Kidney (tissue), 14 donors: ENCODE data around the gene DAB1. TPM values are rescaled to one million over a fixed set of nuclear protein-coding genes. Genes with fewer than 3 reads are reported as not detected.

Experiments used
- DNase-seq, 5 donors: peaks; one replicate each; pipeline ENCODE4 v3.0.0-alpha.2; 2013 to 2020
- FAIRE-seq: peaks from 2 replicates; lab custom pipeline; 2012; peaks lifted over from hg19 to GRCh38; lab: Jason Lieb, UNC
- H3K27ac ChIP-seq, 2 donors: one replicate each; pipeline ENCODE4 v1.7.0; 2013; ENCODE audit warnings: low read depth in 2 of 2, low read length in 2 of 2, inconsistent platforms in 1 of 2
- H3K27me3 ChIP-seq: one replicate; pipeline ENCODE4 v1.7.1; 2013; ENCODE audit warnings: low read length, inconsistent platforms; ENCODE audit not compliant: control insufficient read depth, insufficient read depth
- H3K36me3 ChIP-seq, 3 donors: one replicate each; pipeline versions ENCODE4 v1.7.0 to v1.7.1; 2013; ENCODE audit warnings: low read length in 3 of 3, control low read depth in 1 of 3, inconsistent platforms in 1 of 3; ENCODE audit not compliant: insufficient read depth in 3 of 3, control insufficient read depth in 2 of 3
- H3K4me1 ChIP-seq, 3 donors: one replicate each; pipeline versions ENCODE4 v1.7.0 to v1.7.1; 2013; ENCODE audit warnings: low read length in 3 of 3, inconsistent platforms in 1 of 3, low read depth in 1 of 3; ENCODE audit not compliant: control insufficient read depth in 2 of 3, insufficient read depth in 2 of 3
- H3K4me3 ChIP-seq, 3 donors: one replicate each; pipeline versions ENCODE4 v1.7.0 to v1.8.1; 2013; ENCODE audit warnings: low read length in 3 of 3, control low read depth in 1 of 3, inconsistent platforms in 1 of 3
- H3K9ac ChIP-seq, 3 donors: one replicate each; pipeline versions ENCODE4 v1.7.0 to v1.7.1; 2013; ENCODE audit warnings: low read length in 3 of 3, control low read depth in 1 of 3, inconsistent platforms in 1 of 3
- H3K9me3 ChIP-seq, 3 donors: one replicate each; pipeline versions ENCODE4 v1.7.0 to v1.7.1; 2013; ENCODE audit warnings: low read length in 3 of 3, control low read depth in 1 of 3, inconsistent platforms in 1 of 3; ENCODE audit not compliant: control insufficient read depth in 2 of 3, insufficient read depth in 1 of 3
- CTCF ChIP-seq: IDR thresholded peaks from 3 replicates; pipeline ENCODE4 v1.5.1; 2012; ENCODE audit warnings: mild to moderate bottlenecking, moderate library complexity, borderline replicate concordance; ENCODE audit not compliant: insufficient read depth; ENCODE audit errors: extremely low read depth
- intact Hi-C: fragments of 100-400 bp; cut with DNase I; formaldehyde crosslinking; loops from one replicate; pipeline ENCODE4 v1.11.1; 2022
- polyA plus RNA-seq: library from polyadenylated mRNA; stranded (reverse); fragments of 350-450 nt; fragmentation: Illumina TruSeq; extraction: RNeasy Lipid Tissue Mini Kit (QIAGEN cat#74804); gene quantifications from one replicate; pipeline ENCODE4 v1.2.3, GENCODE V29; 2014; ENCODE audit warnings: low read depth, low replicate concordance; ENCODE audit not compliant: insufficient read depth
- total RNA-seq: library from RNA; stranded (reverse); fragmentation: NEBNext Ultra II Directional; extraction: Animal tissue kit (Norgen Biotek cat#: 25700); gene quantifications from one replicate; pipeline ENCODE4 v1.2.1, GENCODE V29; 2021
- donor health status: control.
- donor health status: control.
- donor health status: control.
- donor health status: control.
- donor health status: control.
- donor health status: DM: yes; HTN: yes; CAD: no.
- donor health status: Normal renal cell carcinoma (clear cell type).

DAB1 gene
- total and polyA plus RNA-seq, 2 donors from 2014 or later, result 2.3 TPM; not detected in 1

GRCh38 chr1:57277681-57278080, 146.2 kb downstream of the DAB1 start:
- no peak overlapping the region for H3K27ac ChIP-seq
- H3K9ac ChIP-seq, result no peak overlapping the region
- intact Hi-C loops, result no loop called here
- DNase-seq (no peak), FAIRE-seq (no peak)
- no peak for TF ChIP-seq CTCF
- H3K4me3 ChIP-seq, result no peak overlapping the region
- H3K4me1 ChIP-seq, result no peaks in the 10 kb centered on the region
- no peaks in the 10 kb centered on the region for H3K9me3 ChIP-seq
- H3K36me3 ChIP-seq, result no peaks in the 10 kb centered on the region
- H3K27me3 ChIP-seq, result no peaks in the 10 kb centered on the region

GRCh38 chr1:57276918-57277317, 146.9 kb downstream of the DAB1 start:
- DNase-seq, result no peak
- FAIRE-seq, result no peak
- Histone ChIP-seq H3K27me3 (no peaks in the 10 kb centered on the region), H3K9ac (no peak overlapping the region), H3K27ac (no peak overlapping the region), H3K4me1 (no peaks in the 10 kb centered on the region), H3K4me3 (no peak overlapping the region), H3K9me3 (no peaks in the 10 kb centered on the region), H3K36me3 (no peaks in the 10 kb centered on the region)
- intact Hi-C loops, result no loop called here
- no peak for TF ChIP-seq CTCF

- no peak for TF ChIP-seq CTCF
- H3K36me3 ChIP-seq, result no peaks in the 10 kb centered on the region
- H3K27me3 ChIP-seq, result no peaks in the 10 kb centered on the region
- no peak overlapping the region for H3K4me3 ChIP-seq
- H3K9ac ChIP-seq, result no peak overlapping the region
- H3K4me1 ChIP-seq, result no peaks in the 10 kb centered on the region
- DNase-seq (no peak), FAIRE-seq (no peak)
- no peak overlapping the region for H3K27ac ChIP-seq
- H3K9me3 ChIP-seq, result no peaks in the 10 kb centered on the region
- intact Hi-C loops, result no loop called here
Measured at GRCh38 chr1:57272601-57273000, 151.3 kb downstream of the DAB1 start.

- DNase-seq, result peak in 1 of 5 donors; percentile 22
- Histone ChIP-seq H3K36me3 (no peaks in the 10 kb centered on the region), H3K4me1 (no peaks in the 10 kb centered on the region), H3K4me3 (no peak overlapping the region), H3K27ac (no peak overlapping the region), H3K9me3 (no peaks in the 10 kb centered on the region), H3K9ac (no peak overlapping the region), H3K27me3 (no peaks in the 10 kb centered on the region)
- FAIRE-seq, result no peak
- intact Hi-C loops, result no loop called here
- no peak for TF ChIP-seq CTCF
Measured at GRCh38 chr1:57272150-57272549, 151.7 kb downstream of the DAB1 start.
